IMR-90 (cell line): ENCODE measurements around the gene LCP1. TPM values are rescaled to one million over a fixed set of nuclear protein-coding genes. Genes with fewer than 3 reads are reported as not detected.

Experiments
- ATAC-seq: fragments of 200-7000 bp; cut with Tn5 transposase; 2 replicates; pipeline ENCODE4 v1.9.1; 2020; ENCODE audit warnings: low read depth, mild to moderate bottlenecking, moderate library complexity
- BruUV-seq: library from RNA; stranded (reverse); fragments of 400-500 nt; replicated peaks from 2 replicates; lab custom pipeline; 2021; lab: Mats Ljungman, UMichigan
- CTCF ChIA-PET: fragments of 300-600 bp; formaldehyde crosslinking; extraction: SDS; loops from one replicate; lab custom pipeline; 2021; ENCODE audit warnings: antibody characterized with exemption; lab: Yijun Ruan, JAX
- POLR2A ChIA-PET: fragments of 300-600 bp; sonication (Branson Sonifier 250); formaldehyde crosslinking; loops from one replicate; lab custom pipeline; 2022; ENCODE audit warnings: antibody characterized with exemption; ENCODE audit not compliant: unreplicated experiment; lab: Charles Lee
- DNase-seq: peaks from one replicate; pipeline ENCODE4 v3.0.0; 2013
- H2AFZ ChIP-seq: replicated peaks from 2 replicates; pipeline ENCODE3; 2013; ENCODE audit warnings: low read length, mild to moderate bottlenecking; ENCODE audit not compliant: poor library complexity
- H2AK5ac ChIP-seq: 2 replicates; pipeline ENCODE4 v1.6.1; 2013; ENCODE audit warnings: low read depth, low read length, inconsistent platforms
- H2AK9ac ChIP-seq: replicated peaks from 2 replicates; pipeline ENCODE3; 2013; ENCODE audit warnings: mild to moderate bottlenecking, low read depth, low read length, moderate library complexity; ENCODE audit not compliant: poor library complexity
- H2BK120ac ChIP-seq: 2 replicates; pipeline ENCODE4 v1.6.1; 2013; ENCODE audit warnings: low read depth, low read length, inconsistent platforms
- H2BK15ac ChIP-seq: 3 replicates; pipeline ENCODE4 v1.6.1; 2013; ENCODE audit warnings: low read depth, low read length, inconsistent platforms
- H2BK20ac ChIP-seq: 2 replicates; pipeline ENCODE4 v1.6.1; 2013; ENCODE audit warnings: low read depth, mild to moderate bottlenecking, inconsistent platforms, low read length, moderate library complexity
- H2BK5ac ChIP-seq: 2 replicates; pipeline ENCODE4 v1.6.1; 2013; ENCODE audit warnings: mild to moderate bottlenecking, low read depth, low read length, inconsistent platforms; ENCODE audit not compliant: poor library complexity, severe bottlenecking
- H3K14ac ChIP-seq: replicated peaks from 2 replicates; pipeline ENCODE4 v1.6.1; 2013; ENCODE audit warnings: low read depth, low read length, inconsistent platforms
- H3K18ac ChIP-seq: 2 replicates; pipeline ENCODE4 v1.6.1; 2013; ENCODE audit warnings: low read depth, low read length, control low read depth
- H3K23ac ChIP-seq: 2 replicates; pipeline ENCODE4 v1.6.1; 2013; ENCODE audit warnings: low read depth, low read length, inconsistent platforms
- H3K27ac ChIP-seq: 2 replicates; pipeline ENCODE4 v1.5.1; 2013; ENCODE audit warnings: mild to moderate bottlenecking, control low read depth, low read length; ENCODE audit not compliant: insufficient read depth
- H3K27me3 ChIP-seq: 2 replicates; pipeline ENCODE4 v1.6.1; 2013; ENCODE audit warnings: low read length; ENCODE audit not compliant: control insufficient read depth, insufficient read depth
- H3K36me3 ChIP-seq: 2 replicates; pipeline ENCODE4 v1.6.1; 2013; ENCODE audit warnings: low read length, mixed read lengths; ENCODE audit not compliant: control insufficient read depth, insufficient read depth
- H3K4ac ChIP-seq: 2 replicates; pipeline ENCODE4 v1.6.1; 2013; ENCODE audit warnings: low read depth, low read length, inconsistent platforms
- H3K4me1 ChIP-seq: 2 replicates; pipeline ENCODE4 v1.6.1; 2013; ENCODE audit warnings: low read length, mixed read lengths; ENCODE audit not compliant: control insufficient read depth, insufficient read depth
- H3K4me2 ChIP-seq: 2 replicates; pipeline ENCODE4 v1.6.1; 2013; ENCODE audit warnings: low read depth, mild to moderate bottlenecking, control low read depth, low read length, moderate library complexity
- H3K4me3 ChIP-seq: 2 replicates; pipeline ENCODE4 v1.5.1; 2013; ENCODE audit warnings: low read depth, mild to moderate bottlenecking, control low read depth, low read length, moderate library complexity; ENCODE audit not compliant: insufficient read depth
- H3K56ac ChIP-seq: 2 replicates; pipeline ENCODE4 v1.6.1; 2013; ENCODE audit warnings: low read length, inconsistent platforms; ENCODE audit not compliant: insufficient read depth; ENCODE audit errors: extremely low read depth
- H3K79me1 ChIP-seq, 2 experiments: 2 replicates each; pipeline ENCODE4 v1.6.1; 2013; ENCODE audit warnings: low read length in 2 of 2, inconsistent platforms in 1 of 2, low read depth in 1 of 2
- H3K9ac ChIP-seq: 2 replicates; pipeline ENCODE4 v1.6.1; 2013; ENCODE audit warnings: low read depth, low read length, control low read depth
- H3K9me1 ChIP-seq: 2 replicates; pipeline ENCODE4 v1.6.1; 2013; ENCODE audit warnings: low read length, inconsistent platforms; ENCODE audit not compliant: insufficient read depth
- H3K9me3 ChIP-seq: 2 replicates; pipeline ENCODE4 v1.6.1; 2013; ENCODE audit warnings: low read length; ENCODE audit not compliant: control insufficient read depth, insufficient read depth
- H4K20me1 ChIP-seq: 2 replicates; pipeline ENCODE4 v1.6.1; 2013; ENCODE audit warnings: low read length, inconsistent platforms; ENCODE audit not compliant: insufficient read depth
- H4K5ac ChIP-seq: 2 replicates; pipeline ENCODE4 v1.6.1; 2013; ENCODE audit warnings: mild to moderate bottlenecking, low read depth, low read length, control low read depth
- H4K8ac ChIP-seq, 2 experiments: 2 replicates each; pipeline ENCODE4 v1.6.1; 2013; ENCODE audit warnings: low read depth in 2 of 2, low read length in 2 of 2, control low read depth in 1 of 2, inconsistent platforms in 1 of 2
- H4K91ac ChIP-seq: 2 replicates; pipeline ENCODE4 v1.6.1; 2013; ENCODE audit warnings: low read depth, low read length, inconsistent platforms; ENCODE audit not compliant: insufficient read depth
- BHLHE40 ChIP-seq: fragments of 150-350 bp; IDR thresholded peaks from 2 replicates; pipeline ENCODE4 v1.6.1; 2016; ENCODE audit warnings: mild to moderate bottlenecking, low read depth, low read length
- MAZ ChIP-seq: IDR thresholded peaks from 2 replicates; pipeline ENCODE4 v1.6.1; 2012; ENCODE audit warnings: low read depth, mild to moderate bottlenecking, low read length, improper control_type of control experiment, moderate library complexity, borderline replicate concordance
- MXI1 ChIP-seq: IDR thresholded peaks from 2 replicates; pipeline ENCODE4 v1.6.1; 2012; ENCODE audit warnings: low read depth, mild to moderate bottlenecking, low read length, moderate library complexity, borderline replicate concordance
- NFE2L2 ChIP-seq: fragments of 150-350 bp; IDR thresholded peaks from 2 replicates; pipeline ENCODE4 v1.6.1; 2016; ENCODE audit warnings: low read depth, mild to moderate bottlenecking, low read length
- RCOR1 ChIP-seq: IDR thresholded peaks from 2 replicates; pipeline ENCODE4 v1.6.1; 2012; ENCODE audit warnings: mild to moderate bottlenecking, low read length, improper control_type of control experiment; ENCODE audit not compliant: insufficient replicate concordance
- SMC3 ChIP-seq: fragments of 150-350 bp; IDR thresholded peaks from 2 replicates; pipeline ENCODE4 v1.6.1; 2016; ENCODE audit warnings: low read depth, mild to moderate bottlenecking, antibody characterized with exemption, low read length, moderate library complexity
- WGBS, 2 experiments: methylation state at CpG; one replicate each; pipeline versions ENCODE4 v1.1.5 to v1.1.7; 2013; ENCODE audit warnings: missing lambda C conversion rate in 2 of 2; ENCODE audit not compliant: insufficient read length in 1 of 2; ENCODE audit errors: extremely low coverage in 2 of 2; 5-methylcytosine and 5-hydroxymethylcytosine counted together
- dilution Hi-C: fragments of 300-500 bp; cut with HindIII; formaldehyde crosslinking; loops from one replicate; pipeline ENCODE4 v1.14.3; 2018; ENCODE audit warnings: low sequenced_read_pairs; ENCODE audit not compliant: unreplicated experiment
- in situ Hi-C: fragments of 300-500 bp; cut with MboI; formaldehyde crosslinking; loops from 3 replicates; pipeline ENCODE4 v1.14.3; 2019; ENCODE audit warnings: low sequenced_read_pairs, inconsistent platforms, mixed read lengths
- intact Hi-C: fragments of 100-400 bp; cut with micrococcal nuclease; formaldehyde crosslinking; loops from 2 replicates; pipeline ENCODE4 v1.10.0; 2022
- polyA plus RNA-seq, 3 experiments: library from polyadenylated mRNA; depleted of rRNA; stranded (reverse); fragments of >200 nt; gene quantifications; 2 replicates each; pipeline ENCODE4 v1.2.3, GENCODE V29; 2012; ENCODE audit warnings: low replicate concordance in 1 of 3
- total RNA-seq: library from RNA; depleted of rRNA; stranded (reverse); fragments of >200 nt; gene quantifications from 2 replicates; pipeline ENCODE4 v1.2.3, GENCODE V29; 2012
- TF ChIP-seq, protein P1 (sequence below): fragments of 150-350 bp; IDR thresholded peaks from 2 replicates; pipeline ENCODE4 v1.6.1; 2016; ENCODE audit warnings: low read depth, mild to moderate bottlenecking, low read length, moderate library complexity, borderline replicate concordance

LCP1 gene
- total and polyA plus RNA-seq, 2 of the 4 experiments (the other 2 are of a cell fraction): not detected

DNA sequence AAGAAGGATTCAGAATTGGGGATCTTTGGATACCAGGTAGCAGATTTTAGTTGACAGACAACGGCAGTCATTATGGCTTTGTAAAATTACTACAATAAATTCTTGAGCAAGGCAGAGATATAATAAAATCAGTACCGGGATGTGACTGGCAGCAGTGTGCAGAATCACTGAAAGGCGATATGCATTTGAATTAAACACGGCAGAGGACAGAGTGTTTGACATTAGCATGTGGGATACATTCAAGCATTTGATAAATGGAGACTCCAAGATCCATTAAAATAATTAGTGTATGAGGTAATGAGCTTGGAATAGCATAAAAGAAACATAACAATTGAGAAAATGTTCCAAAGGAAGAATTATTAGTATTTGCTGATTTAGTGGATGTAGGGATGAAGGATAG is 36.8 kb downstream of the LCP1 start:
- CTCF ChIA-PET: interaction anchor here (2.0 kb wide), 1 partner anchor 15 kb away, joined by 5 read pairs; no protein-coding TSS in a partner anchor
- intact Hi-C loops: no loop called here

More for the DNA sequence above, 36.8 kb downstream of the LCP1 start:
- Histone ChIP-seq H3K4me3 (no peak overlapping the region), H3K9ac (no peak overlapping the region), H2AK9ac (no peak overlapping the region), H3K18ac (no peak overlapping the region), H2BK15ac (no peak overlapping the region), H4K5ac (no peak overlapping the region), H3K56ac (no peak overlapping the region), H2AFZ (no peak overlapping the region), H4K91ac (no peak overlapping the region), H3K4me1 (no peaks in the 10 kb centered on the region), H3K23ac (no peak overlapping the region), H2BK120ac (no peak overlapping the region), H3K14ac (no peak overlapping the region), H3K36me3 (no peaks in the 10 kb centered on the region), H3K79me1 (no peaks in the 10 kb centered on the region), H2BK20ac (no peak overlapping the region), H2AK5ac (no peak overlapping the region), H3K4me2 (no peak overlapping the region), H3K27me3 (no peaks in the 10 kb centered on the region; the same call in none of the 2 replicates), H4K8ac (no peak overlapping the region), H3K4ac (no peak overlapping the region), H3K9me1 (no peaks in the 10 kb centered on the region), H3K9me3 (no peaks in the 10 kb centered on the region), H4K20me1 (no peaks in the 10 kb centered on the region), H3K27ac (no peak overlapping the region), H2BK5ac (no peak overlapping the region)
- dilution Hi-C loops (no loop called here), in situ Hi-C loops (no loop called here)
- ATAC-seq: no peak
- no peak for DNase-seq
- WGBS, 2 experiments: 80% methylated on average over 2 of the region's 4 CpGs; no CpG with 5 or more reads in 1 of the 2 experiments
- no TSS peak for BruUV-seq
- TF ChIP-seq SMC3 (no peak), BHLHE40 (no peak), NFE2L2 (no peak), MXI1 (no peak), MAZ (no peak), RCOR1 (no peak)
- TF ChIP-seq, protein P1, sequence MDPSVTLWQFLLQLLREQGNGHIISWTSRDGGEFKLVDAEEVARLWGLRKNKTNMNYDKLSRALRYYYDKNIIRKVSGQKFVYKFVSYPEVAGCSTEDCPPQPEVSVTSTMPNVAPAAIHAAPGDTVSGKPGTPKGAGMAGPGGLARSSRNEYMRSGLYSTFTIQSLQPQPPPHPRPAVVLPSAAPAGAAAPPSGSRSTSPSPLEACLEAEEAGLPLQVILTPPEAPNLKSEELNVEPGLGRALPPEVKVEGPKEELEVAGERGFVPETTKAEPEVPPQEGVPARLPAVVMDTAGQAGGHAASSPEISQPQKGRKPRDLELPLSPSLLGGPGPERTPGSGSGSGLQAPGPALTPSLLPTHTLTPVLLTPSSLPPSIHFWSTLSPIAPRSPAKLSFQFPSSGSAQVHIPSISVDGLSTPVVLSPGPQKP: no peak
- POLR2A ChIA-PET: no interaction called here
